AML-193 (cell line): ENCODE data around the gene AGAP2.
A peak's percentile ranks its signal among the peaks of the same experiment; 100 is the strongest.
"Not testable (repeated sequence)": the region's sequence is repeated elsewhere in the genome, so short reads cannot be mapped to it uniquely, and the experiment has no call there.

ENCODE experiments used
- DNase-seq, 2 experiments: peaks; one replicate each; lab custom pipeline; 2025; lab: John Stamatoyannopoulos, UW

AGAP2 gene

GRCh38 chr12:57694459-57695019 is 44.0 kb downstream of the AGAP2 start:
- DNase-seq: no peak

GRCh38 chr12:57693659-57694458 is 44.7 kb downstream of the AGAP2 start, which contains the start of gene OS9:
Gene OS9 (plus strand): TSS chr12:57694132. CDS start chr12:57694162, 30 bp downstream.
- peak; percentile 99 for DNase-seq

DNA sequence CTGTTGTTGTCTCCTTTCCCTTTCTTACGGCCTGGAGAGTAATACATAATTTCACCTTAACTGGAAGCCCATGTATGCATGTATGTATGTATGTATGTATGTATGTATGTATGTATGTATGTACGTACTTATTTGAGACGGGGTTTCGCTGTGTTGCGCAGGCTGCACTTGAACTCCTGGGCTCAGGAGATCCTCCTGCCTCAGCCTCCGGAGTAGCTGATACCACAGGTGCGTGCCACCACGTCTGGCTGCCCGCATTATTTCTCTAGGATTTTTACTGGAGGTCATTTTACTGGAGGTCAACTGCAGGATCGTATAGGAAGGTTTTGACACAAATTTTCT is 45.3 kb downstream of the AGAP2 start:
- no peak for DNase-seq

- DNase-seq: no peak
Measured at GRCh38 chr12:57692500-57692899, 46.0 kb downstream of the AGAP2 start.

GRCh38 chr12:57688931-57689330 is 49.6 kb downstream of the AGAP2 start:
- DNase-seq: no peak

DNA sequence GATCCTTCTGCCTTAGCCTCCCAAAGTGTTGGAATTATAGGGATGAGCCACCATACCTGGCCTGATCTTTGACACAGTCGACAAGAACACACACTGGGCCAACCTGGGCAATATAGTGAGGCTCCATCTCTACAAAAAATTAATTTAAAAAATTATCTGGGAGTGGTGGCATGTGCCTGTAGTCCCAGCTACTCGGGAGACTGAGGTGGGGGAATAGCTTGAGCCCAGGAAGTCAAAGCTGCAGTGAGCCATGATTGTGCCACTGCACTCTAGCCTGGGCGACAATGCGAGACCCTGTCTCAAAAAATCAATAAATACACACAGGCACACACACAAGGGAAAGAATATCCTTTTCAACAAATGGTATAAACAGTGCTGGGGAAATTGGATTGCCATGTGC is 50.7 kb downstream of the AGAP2 start:
- no peak for DNase-seq

- no peak for DNase-seq
Measured at GRCh38 chr12:57679697-57680096, 58.8 kb downstream of the AGAP2 start.

DNA sequence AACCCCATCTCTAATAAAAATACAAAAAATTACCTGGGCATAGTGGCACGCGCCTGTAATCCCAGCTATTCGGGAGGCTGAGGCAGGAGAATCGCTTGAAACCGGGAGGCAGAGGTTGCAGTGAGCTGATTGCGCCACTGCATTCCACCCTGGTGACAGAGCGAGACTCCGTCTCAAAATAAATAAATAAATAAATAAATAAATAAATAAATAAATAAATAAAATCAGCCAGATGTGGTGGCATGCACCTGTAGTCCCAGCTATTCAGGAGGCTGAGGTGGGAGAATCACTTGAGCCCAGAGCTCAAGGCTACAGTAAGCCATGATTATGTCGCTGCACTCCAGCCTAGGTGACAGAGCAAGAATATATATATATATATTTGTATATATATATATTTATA is 60.6 kb downstream of the AGAP2 start:
- DNase-seq: not testable (repeated sequence)

DNA sequence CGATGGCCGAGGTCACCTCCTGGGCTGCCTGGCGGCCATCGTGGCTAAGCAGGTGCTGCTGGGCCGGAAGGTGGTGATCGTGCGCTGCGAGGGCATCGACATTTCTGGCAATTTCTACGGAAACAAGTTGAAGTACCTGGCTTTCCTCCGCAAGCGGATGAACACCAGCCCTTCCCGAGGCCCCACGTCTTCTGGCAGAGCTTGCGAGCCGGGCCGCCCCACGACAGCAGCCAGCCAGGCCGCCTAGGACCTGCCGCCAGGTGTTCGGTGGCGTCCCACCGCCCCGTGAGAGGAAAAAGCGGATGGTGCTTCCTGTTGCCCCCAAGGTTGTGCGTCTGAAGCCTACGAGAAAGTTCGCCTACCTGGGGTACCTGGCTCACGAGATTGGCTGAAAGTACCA is 63.9 kb downstream of the AGAP2 start:
- DNase-seq: no peak
